Stimulated activated CD4-positive, alpha-beta T cell treated with anti-CD3 and anti-CD28 coated beads, Interleukin-4, amount 100 ng/mL, for 1 hour (primary cell): ENCODE data around the gene GSTCD.
"Not testable (repeated sequence)": the region's sequence is repeated elsewhere in the genome, so short reads cannot be mapped to it uniquely, and the experiment has no call there.

Source experiments
- DNase-seq: peaks from one replicate; pipeline ENCODE4 v3.0.0-alpha.2; 2020

GSTCD gene

GRCh38 chr4:105708181-105709080 is at the start of gene GSTCD, which contains the start of gene INTS12:
Gene GSTCD, plus strand, starts transcription at chr4:105708784. Its CDS starts 8,830 bp downstream, at chr4:105717614.
Gene INTS12, minus strand, starts transcription at chr4:105708689. Its CDS starts 8,684 bp downstream, at chr4:105700005.
- DNase-seq, result peak; percentile 85

GRCh38 chr4:105659190-105659589 is 49.4 kb upstream of the GSTCD start:
- DNase-seq, result no peak

- DNase-seq, result no peak
Observed at GRCh38 chr4:105661028-105661427, 47.6 kb upstream of the GSTCD start.

- DNase-seq, result no peak
Observed at GRCh38 chr4:105662935-105663675, 45.5 kb upstream of the GSTCD start.

- no peak for DNase-seq
Observed at GRCh38 chr4:105666693-105667092, 41.9 kb upstream of the GSTCD start.

GRCh38 chr4:105670684-105671083 is 37.9 kb upstream of the GSTCD start:
- DNase-seq, result no peak

GRCh38 chr4:105671301-105671700 is 37.3 kb upstream of the GSTCD start:
- no peak for DNase-seq

GRCh38 chr4:105674011-105674410 is 34.6 kb upstream of the GSTCD start:
- no peak for DNase-seq

GRCh38 chr4:105677709-105678108 is 30.9 kb upstream of the GSTCD start:
- DNase-seq, result no peak

GRCh38 chr4:105679186-105679585 is 29.4 kb upstream of the GSTCD start:
- DNase-seq, result no peak

GRCh38 chr4:105683038-105683437 is 25.5 kb upstream of the GSTCD start:
- no peak for DNase-seq

- no peak for DNase-seq
Observed at GRCh38 chr4:105686571-105686970, 22.0 kb upstream of the GSTCD start.

GRCh38 chr4:105694812-105695211 is 13.8 kb upstream of the GSTCD start:
- DNase-seq, result not testable (repeated sequence)

- not testable (repeated sequence) for DNase-seq
Observed at GRCh38 chr4:105695832-105696231, 12.8 kb upstream of the GSTCD start.

- DNase-seq, result no peak
Observed at GRCh38 chr4:105698607-105699006, 10.0 kb upstream of the GSTCD start.

- no peak for DNase-seq
Observed at GRCh38 chr4:105707782-105708180, 803 bp upstream of the GSTCD start.

GRCh38 chr4:105709081-105709450 is 482 bp downstream of the GSTCD start:
- no peak for DNase-seq

GRCh38 chr4:105710012-105710600 is 1.5 kb downstream of the GSTCD start:
- DNase-seq, result no peak

- DNase-seq, result no peak
Observed at GRCh38 chr4:105710678-105711077, 2.1 kb downstream of the GSTCD start.

GRCh38 chr4:105712766-105713165 is 4.2 kb downstream of the GSTCD start:
- no peak for DNase-seq

- no peak for DNase-seq
Observed at GRCh38 chr4:105714071-105714521, 5.5 kb downstream of the GSTCD start.

- no peak for DNase-seq
Observed at GRCh38 chr4:105714932-105715331, 6.3 kb downstream of the GSTCD start.

- no peak for DNase-seq
Observed at GRCh38 chr4:105715692-105716278, 7.2 kb downstream of the GSTCD start.
